SK-N-SH (cell line): ENCODE measurements around the gene GPR158. TPM values are rescaled to one million over a fixed set of nuclear protein-coding genes. Genes with fewer than 3 reads are reported as not detected.

Source experiments
- CTCF ChIA-PET: fragments of 300-600, 350-600 bp; formaldehyde crosslinking; extraction: SDS; loops from one replicate; lab custom pipeline; 2021; lab: Yijun Ruan, JAX
- POLR2A ChIA-PET: fragments of 350-600 bp; sonication (Branson Sonifier 250); formaldehyde crosslinking; extraction: SDS; loops from one replicate; lab custom pipeline; 2020; ENCODE audit warnings: antibody characterized with exemption, inconsistent platforms; lab: Yijun Ruan, JAX
- DNase-seq: peaks from one replicate; pipeline ENCODE4 v3.0.0; 2012
- H2AFZ ChIP-seq: fragments of 200-600 bp; sonication (generic); 2 replicates; pipeline ENCODE4 v1.8.1; 2016; ENCODE audit warnings: antibody characterized with exemption, mild to moderate bottlenecking, low read depth
- H3F3A ChIP-seq: fragments of 200-600 bp; sonication (generic); replicated peaks from 2 replicates; pipeline ENCODE3; 2016; ENCODE audit warnings: antibody characterized with exemption, mild to moderate bottlenecking; ENCODE audit not compliant: insufficient read depth
- H3K27ac ChIP-seq, 2 experiments: fragments of 200-500 bp in 1 of 2; fragments of 200-600 bp in 1 of 2; sonication (Bioruptor generic) in 1 of 2; sonication (generic), shearing (Covaris generic) in 1 of 2; 2 replicates each; pipeline versions ENCODE4 v1.5.1 to v1.6.1; 2014 to 2016; ENCODE audit warnings: low read depth in 2 of 2, inconsistent platforms in 1 of 2, low read length in 1 of 2, mild to moderate bottlenecking in 1 of 2, mixed read lengths in 1 of 2
- H3K27me3 ChIP-seq: fragments of 200-600 bp; sonication (generic), shearing (Covaris generic); 2 replicates; pipeline ENCODE4 v1.6.1; 2016; ENCODE audit warnings: mixed run types; ENCODE audit not compliant: insufficient read depth
- H3K36me3 ChIP-seq, 2 experiments: fragments of 200-500 bp in 1 of 2; fragments of 200-600 bp in 1 of 2; sonication (Bioruptor generic) in 1 of 2; sonication (generic) in 1 of 2; replicated peaks in 1 of 2; 2 replicates each; pipeline versions ENCODE3 to v1.5.1; 2014 to 2016; ENCODE audit warnings: low read length in 1 of 2, mild to moderate bottlenecking in 1 of 2; ENCODE audit not compliant: insufficient read depth in 2 of 2, control insufficient read depth in 1 of 2
- H3K4me1 ChIP-seq, 2 experiments: fragments of 200-500 bp in 1 of 2; fragments of 200-600 bp in 1 of 2; sonication (Bioruptor generic) in 1 of 2; sonication (generic), shearing (Covaris generic) in 1 of 2; 2 replicates each; pipeline versions ENCODE4 v1.5.1 to v1.6.1; 2014 to 2016; ENCODE audit warnings: low read depth in 1 of 2, low read length in 1 of 2, mixed run types in 1 of 2; ENCODE audit not compliant: insufficient read depth in 2 of 2, control insufficient read depth in 1 of 2
- H3K4me2 ChIP-seq: fragments of 200-600 bp; sonication (generic), shearing (Covaris generic); 2 replicates; pipeline ENCODE4 v1.6.1; 2017; ENCODE audit warnings: mixed run types
- H3K4me3 ChIP-seq, 2 experiments: fragments of 200-500 bp in 1 of 2; fragments of 200-600 bp in 1 of 2; sonication (Bioruptor generic) in 1 of 2; sonication (generic), shearing (Covaris generic) in 1 of 2; 2 replicates each; pipeline versions ENCODE4 v1.5.1 to v1.8.1; 2014 to 2016; ENCODE audit warnings: low read depth in 2 of 2, inconsistent platforms in 1 of 2, low read length in 1 of 2, mild to moderate bottlenecking in 1 of 2, mixed read lengths in 1 of 2, moderate library complexity in 1 of 2
- H3K79me2 ChIP-seq: fragments of 200-600 bp; sonication (generic); 2 replicates; pipeline ENCODE4 v1.8.1; 2017; ENCODE audit warnings: mild to moderate bottlenecking; ENCODE audit not compliant: insufficient read depth
- H3K9ac ChIP-seq: fragments of 200-600 bp; sonication (generic); 2 replicates; pipeline ENCODE4 v1.6.1; 2017; ENCODE audit warnings: mixed run types
- H3K9me2 ChIP-seq: fragments of 200-600 bp; sonication (generic); 2 replicates; pipeline ENCODE4 v1.6.1; 2017; ENCODE audit warnings: mixed run types
- H3K9me3 ChIP-seq: fragments of 200-600 bp; sonication (generic); 2 replicates; pipeline ENCODE4 v1.6.1; 2017; ENCODE audit warnings: mixed run types, mild to moderate bottlenecking, moderate library complexity
- H4K20me1 ChIP-seq: fragments of 200-600 bp; sonication (generic); 2 replicates; pipeline ENCODE4 v1.6.1; 2017; ENCODE audit warnings: mild to moderate bottlenecking, mixed run types; ENCODE audit not compliant: insufficient read depth
- CHD2 ChIP-seq: fragments of 150-350 bp; IDR thresholded peaks from 2 replicates; pipeline ENCODE4 v1.6.1; 2018; ENCODE audit warnings: low read length; ENCODE audit not compliant: partially characterized antibody
- EP300 ChIP-seq, 2 experiments: IDR thresholded peaks; 2 replicates each; pipeline versions ENCODE4 v1.4.0 to v1.6.1; 2012; ENCODE audit warnings: borderline replicate concordance in 1 of 2, low read depth in 1 of 2, low read length in 1 of 2
- GABPA ChIP-seq: IDR thresholded peaks from 2 replicates; pipeline ENCODE4 v1.4.0; 2012; ENCODE audit warnings: low read depth, mild to moderate bottlenecking
- IRF3 ChIP-seq: fragments of 150-350 bp; IDR thresholded peaks from 2 replicates; pipeline ENCODE4 v1.6.1; 2016; ENCODE audit warnings: mild to moderate bottlenecking, low read depth, low read length
- MEF2A ChIP-seq: IDR thresholded peaks from 2 replicates; pipeline ENCODE4 v1.4.0; 2012; ENCODE audit warnings: low read depth, borderline replicate concordance
- MXI1 ChIP-seq: IDR thresholded peaks from 2 replicates; pipeline ENCODE4 v1.6.1; 2012; ENCODE audit warnings: mild to moderate bottlenecking, low read depth, low read length, improper control_type of control experiment
- NRF1 ChIP-seq: IDR thresholded peaks from 2 replicates; pipeline ENCODE4 v1.6.1; 2012; ENCODE audit warnings: low read depth, mild to moderate bottlenecking, low read length
- PBX3 ChIP-seq: IDR thresholded peaks from 2 replicates; pipeline ENCODE4; 2012
- POLR2AphosphoS5 ChIP-seq: IDR thresholded peaks from 2 replicates; pipeline ENCODE4 v1.6.1; 2012; ENCODE audit warnings: low read depth, low read length
- RFX5 ChIP-seq: IDR thresholded peaks from 2 replicates; pipeline ENCODE4 v1.6.1; 2012; ENCODE audit warnings: mild to moderate bottlenecking, improper control_type of control experiment, low read length
- RXRA ChIP-seq: IDR thresholded peaks from 2 replicates; pipeline ENCODE4 v1.4.0; 2012; ENCODE audit warnings: low read depth, mild to moderate bottlenecking, borderline replicate concordance
- SIN3A ChIP-seq: IDR thresholded peaks from 2 replicates; pipeline ENCODE4 v1.6.1; 2012; ENCODE audit warnings: low read depth, mild to moderate bottlenecking, low read length, moderate library complexity, borderline replicate concordance
- SMC3 ChIP-seq: IDR thresholded peaks from 2 replicates; pipeline ENCODE4 v1.6.1; 2012; ENCODE audit warnings: low read depth, low read length, improper control_type of control experiment
- TAF1 ChIP-seq: IDR thresholded peaks from 2 replicates; pipeline ENCODE4 v1.6.1; 2012; ENCODE audit warnings: low read depth, mild to moderate bottlenecking, low read length, moderate library complexity, borderline replicate concordance
- TCF12 ChIP-seq: IDR thresholded peaks from 2 replicates; pipeline ENCODE4 v1.4.0; 2012
- TEAD4 ChIP-seq: IDR thresholded peaks from 2 replicates; pipeline ENCODE4 v1.4.0; 2012; ENCODE audit warnings: mild to moderate bottlenecking, borderline replicate concordance; ENCODE audit not compliant: insufficient read depth
- USF1 ChIP-seq: IDR thresholded peaks from 2 replicates; pipeline ENCODE4 v1.4.0; 2012; ENCODE audit warnings: low read depth, borderline replicate concordance
- USF2 ChIP-seq: fragments of 150-350 bp; IDR thresholded peaks from 2 replicates; pipeline ENCODE4 v1.6.1; 2017; ENCODE audit warnings: antibody characterized with exemption, low read length, low read depth, borderline replicate concordance
- YY1 ChIP-seq: IDR thresholded peaks from 2 replicates; pipeline ENCODE4 v1.4.0; 2012; ENCODE audit warnings: low read depth, mild to moderate bottlenecking
- ZBTB33 ChIP-seq: IDR thresholded peaks from 2 replicates; pipeline ENCODE4 v1.4.0; 2012; ENCODE audit warnings: low read depth, borderline replicate concordance
- WGBS: methylation state at CpG from one replicate; pipeline ENCODE4 v1.1.6; 2017; ENCODE audit warnings: low lambda C conversion rate; 5-methylcytosine and 5-hydroxymethylcytosine counted together
- polyA plus RNA-seq, 3 experiments: library from polyadenylated mRNA; depleted of rRNA; stranded (reverse); fragments of >200 nt; gene quantifications; 2 replicates each; pipeline ENCODE4 v1.2.3, GENCODE V29; 2012

Gene GPR158
- polyA plus RNA-seq, 1 of the 3 experiments (the other 2 are of a cell fraction) = not detected

GRCh38 chr10:25349520-25349919 lies 174.7 kb downstream of the GPR158 start (continued):
- TF ChIP-seq USF2 (no peak), YY1 (no peak), MXI1 (no peak), POLR2AphosphoS5 (no peak), EP300 (IDR thresholded peaks at IDR 0.05; ENCODE audit: borderline replicate concordance in 1 of 2, low read depth in 1 of 2, low read length in 1 of 2) (no peak)

- H3K9me3 ChIP-seq = no peaks in the 10 kb centered on the region
- H3K4me1 ChIP-seq = no peaks in the 10 kb centered on the region
- H3K36me3 ChIP-seq = no peaks in the 10 kb centered on the region
- no peak overlapping the region for H3K4me3 ChIP-seq
- no peaks in the 10 kb centered on the region for H3K79me2 ChIP-seq
- TF ChIP-seq ZBTB33 = no peak
- no peak for TF ChIP-seq CHD2
- TF ChIP-seq TCF12 = no peak
- no peak for TF ChIP-seq PBX3
- no peak for TF ChIP-seq TEAD4
- TF ChIP-seq EP300 (IDR thresholded peaks at IDR 0.05; ENCODE audit: borderline replicate concordance in 1 of 2, low read depth in 1 of 2, low read length in 1 of 2) = no peak
- TF ChIP-seq POLR2AphosphoS5 = no peak
- no peak for TF ChIP-seq SMC3
- TF ChIP-seq MEF2A = no peak
- no peak for TF ChIP-seq IRF3
- no peak for TF ChIP-seq MXI1
- TF ChIP-seq USF1 = no peak
- TF ChIP-seq GABPA = no peak
- no peak for TF ChIP-seq NRF1
- TF ChIP-seq RXRA = no peak
- no peak for TF ChIP-seq TAF1
- TF ChIP-seq SIN3A = no peak
- no peak for TF ChIP-seq RFX5
- H4K20me1 ChIP-seq = no peaks in the 10 kb centered on the region
- H3K9me2 ChIP-seq = no peaks in the 10 kb centered on the region
- no peak overlapping the region for H3K27ac ChIP-seq
- WGBS = 29% methylated on average over 2 of the region's 2 CpGs
- ChIA-PET POLR2A (no interaction called here), CTCF (no interaction called here)
- no peaks in the 10 kb centered on the region for H3K27me3 ChIP-seq
- no peak for DNase-seq
- no peak overlapping the region for H3K9ac ChIP-seq
- no peaks in the 10 kb centered on the region for H3F3A ChIP-seq
- no peak overlapping the region for H3K4me2 ChIP-seq
- H2AFZ ChIP-seq = no peak overlapping the region
Measured at GRCh38 chr10:25356609-25357008, 181.8 kb downstream of the GPR158 start.
